OCI-LY7 (cell line): ENCODE data around the gene RREB1. TPM values are rescaled to one million over a fixed set of nuclear protein-coding genes. Genes with fewer than 3 reads are reported as not detected.

Experiments
- BruUV-seq: library from RNA; stranded (reverse); fragments of 400-500 nt; replicated peaks from 2 replicates; lab custom pipeline; 2021; lab: Mats Ljungman, UMichigan
- CTCF ChIA-PET: fragments of 300-600 bp; sonication (Branson Sonifier 250); formaldehyde crosslinking; loops from one replicate; lab custom pipeline; 2022; ENCODE audit warnings: antibody characterized with exemption; ENCODE audit not compliant: unreplicated experiment; lab: Charles Lee
- POLR2A ChIA-PET: fragments of 300-600 bp; sonication (Branson Sonifier 250); formaldehyde crosslinking; loops from one replicate; lab custom pipeline; 2022; ENCODE audit warnings: antibody characterized with exemption; lab: Charles Lee
- DNase-seq: peaks from one replicate; pipeline ENCODE4 v3.0.0-alpha.2; 2015; ENCODE audit warnings: low spot score
- H2AFZ ChIP-seq: fragments of 200-600 bp; sonication (generic), shearing (Covaris generic); 2 replicates; pipeline ENCODE4 v1.6.1; 2014; ENCODE audit warnings: mild to moderate bottlenecking, antibody characterized with exemption, low read length, moderate library complexity
- H3K27ac ChIP-seq: fragments of 200-600 bp; sonication (generic); 2 replicates; pipeline ENCODE4 v1.5.1; 2014; ENCODE audit warnings: mixed run types, low read depth, mild to moderate bottlenecking, moderate library complexity, low read length, inconsistent platforms; ENCODE audit not compliant: poor library complexity, severe bottlenecking
- H3K36me3 ChIP-seq: fragments of 200-600 bp; sonication (generic); 2 replicates; pipeline ENCODE4 v1.6.1; 2014; ENCODE audit warnings: mild to moderate bottlenecking, antibody characterized with exemption, low read length, moderate library complexity, mixed read lengths; ENCODE audit not compliant: insufficient read depth
- H3K4me1 ChIP-seq: fragments of 200-600 bp; sonication (generic); 2 replicates; pipeline ENCODE4 v1.5.1; 2014; ENCODE audit warnings: mild to moderate bottlenecking, low read length; ENCODE audit not compliant: insufficient read depth, poor library complexity, severe bottlenecking
- H3K4me2 ChIP-seq: fragments of 200-600 bp; sonication (generic); 2 replicates; pipeline ENCODE4 v1.6.1; 2014; ENCODE audit warnings: mild to moderate bottlenecking, low read length
- H3K4me3 ChIP-seq: fragments of 200-600 bp; sonication (generic); 2 replicates; pipeline ENCODE4 v1.5.1; 2014; ENCODE audit warnings: mild to moderate bottlenecking, low read depth, low read length; ENCODE audit not compliant: poor library complexity, severe bottlenecking
- H3K79me2 ChIP-seq: fragments of 200-600 bp; sonication (generic); 2 replicates; pipeline ENCODE4 v1.6.1; 2016; ENCODE audit warnings: low read depth, mild to moderate bottlenecking, low read length, moderate library complexity, mixed read lengths; ENCODE audit not compliant: insufficient read depth
- H3K9me2 ChIP-seq: fragments of 200-600 bp; sonication (generic); 2 replicates; pipeline ENCODE4 v1.6.1; 2016; ENCODE audit warnings: mild to moderate bottlenecking, low read length, mixed read lengths; ENCODE audit not compliant: insufficient read depth
- H3K9me3 ChIP-seq: fragments of 200-600 bp; sonication (generic); 2 replicates; pipeline ENCODE4 v1.6.1; 2014; ENCODE audit warnings: mild to moderate bottlenecking, mixed run types, low read length, mixed read lengths
- H4K20me1 ChIP-seq: fragments of 200-600 bp; sonication (generic); 2 replicates; pipeline ENCODE4 v1.6.1; 2014; ENCODE audit warnings: mild to moderate bottlenecking, antibody characterized with exemption, low read length, moderate library complexity, mixed read lengths; ENCODE audit not compliant: insufficient read depth
- CTCF ChIP-seq: fragments of 200-600 bp; sonication (generic); conservative IDR thresholded peaks from 2 replicates; pipeline ENCODE4 v1.5.1; 2014; ENCODE audit warnings: mild to moderate bottlenecking, antibody characterized with exemption, low read length, moderate library complexity, mixed read lengths
- EZH2phosphoT487 ChIP-seq: fragments of 200-600 bp; sonication (generic); IDR thresholded peaks from 2 replicates; pipeline ENCODE4 v1.6.1; 2018; ENCODE audit warnings: low read depth, borderline replicate concordance, mild to moderate bottlenecking, mixed run types, antibody characterized with exemption, low read length, moderate library complexity, mixed read lengths
- intact Hi-C: fragments of 100-400 bp; cut with micrococcal nuclease; formaldehyde crosslinking; loops from one replicate; pipeline ENCODE4 v1.10.0; 2022; ENCODE audit not compliant: unreplicated experiment
- total RNA-seq, 2 experiments: library from RNA; depleted of rRNA in 1 of 2; stranded (reverse); fragments of >200 nt in 1 of 2; shearing (Covaris generic) in 1 of 2; gene quantifications; 2 replicates each; pipeline ENCODE4 v1.2.3, GENCODE V29; 2014 to 2022

The RREB1 gene
- total RNA-seq, 2 experiments from 2014 or later: 4.4 to 7.1 TPM

DNA sequence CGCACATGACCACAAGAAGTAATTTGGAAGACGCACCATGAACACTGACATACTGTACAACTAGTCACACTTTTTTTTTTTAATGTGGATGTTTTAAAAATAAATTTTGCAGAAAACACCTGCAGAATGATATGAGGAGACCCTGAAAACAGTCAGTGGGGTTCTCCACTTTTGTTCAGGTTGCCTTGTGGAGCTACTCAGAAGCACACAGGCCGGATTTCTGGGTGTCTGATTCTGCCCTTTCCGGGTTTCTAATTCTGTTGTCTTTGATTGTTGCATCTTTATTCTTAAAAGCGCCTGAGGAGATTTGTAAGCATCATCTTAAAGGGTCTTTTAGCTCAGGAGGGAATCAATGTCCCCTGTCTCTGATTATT, 130.8 kb downstream of the RREB1 start:
- POLR2A ChIA-PET: no interaction called here
- Histone ChIP-seq H3K4me1 (peaks cover 27% of the 10 kb centered on the region), H3K9me2 (no peaks in the 10 kb centered on the region), H3K4me2 (peak overlapping the region; percentile 14; the same call in 1 of the 2 replicates), H3K79me2 (no peaks in the 10 kb centered on the region), H2AFZ (peak overlapping the region; percentile 34; the same call in 1 of the 2 replicates), H3K36me3 (no peaks in the 10 kb centered on the region), H4K20me1 (no peaks in the 10 kb centered on the region), H3K4me3 (no peak overlapping the region), H3K9me3 (no peaks in the 10 kb centered on the region), H3K27ac (no peak overlapping the region)
- BruUV-seq: no TSS peak
- CTCF ChIA-PET: interaction anchor here (0.7 to 0.9 kb wide), 2 partner anchors 13 to 557 kb away, joined by 3 read pairs; no protein-coding TSS in a partner anchor
- intact Hi-C loops: loop anchor here (2.0 to 5.0 kb wide), 3 partner anchors 68 to 131 kb away; partner anchors contain the start of gene RREB1
- no peak for DNase-seq
- TF ChIP-seq EZH2phosphoT487 (no peak), CTCF (no peak)

- H3K4me3 ChIP-seq: no peak overlapping the region
- H3K9me2 ChIP-seq: no peaks in the 10 kb centered on the region
- ChIA-PET POLR2A (no interaction called here), CTCF (interaction anchor here (0.7 to 0.9 kb wide), 2 partner anchors 12 to 557 kb away, joined by 3 read pairs; no protein-coding TSS in a partner anchor)
- intact Hi-C loops: loop anchor here (1.0 to 5.0 kb wide), 4 partner anchors 68 to 563 kb away; partner anchors contain the start of gene RREB1
- DNase-seq: peak; percentile 93
- no peak overlapping the region for H3K27ac ChIP-seq
- H2AFZ ChIP-seq: peak overlapping the region; percentile 34; the same call in 1 of the 2 replicates
- peak overlapping the region; percentile 14; the same call in 1 of the 2 replicates for H3K4me2 ChIP-seq
- TF ChIP-seq CTCF (peak; percentile 92), EZH2phosphoT487 (no peak)
- H3K36me3 ChIP-seq: no peaks in the 10 kb centered on the region
- H4K20me1 ChIP-seq: no peaks in the 10 kb centered on the region
- H3K79me2 ChIP-seq: no peaks in the 10 kb centered on the region
- peaks cover 27% of the 10 kb centered on the region for H3K4me1 ChIP-seq
- BruUV-seq: no TSS peak
- H3K9me3 ChIP-seq: no peaks in the 10 kb centered on the region
Measured at GRCh38 chr6:7238900-7239589, 131.3 kb downstream of the RREB1 start.

DNA sequence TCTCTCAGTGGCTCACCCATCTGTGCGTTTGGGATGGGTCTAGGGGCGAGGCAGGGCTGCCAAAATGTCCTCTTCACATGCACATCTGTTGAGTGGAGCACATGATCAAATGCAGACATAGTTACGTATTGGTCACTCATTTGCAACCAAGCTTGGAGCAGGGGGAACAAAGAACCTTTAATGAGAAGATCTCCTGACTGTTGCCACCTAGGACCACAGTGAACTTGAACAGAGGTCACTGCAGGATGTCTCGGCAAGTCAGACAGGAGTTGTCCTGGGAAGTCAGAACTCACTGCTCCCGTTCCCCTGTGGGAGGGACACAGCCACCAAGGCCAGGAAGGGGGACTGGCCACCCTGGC, 131.8 kb downstream of the RREB1 start:
- no peak for DNase-seq
- POLR2A ChIA-PET: no interaction called here
- no peaks in the 10 kb centered on the region for H3K9me2 ChIP-seq
- H3K4me2 ChIP-seq: no peak overlapping the region
- CTCF ChIA-PET: interaction anchor here (0.9 kb wide), 1 partner anchor 558 kb away, joined by 3 read pairs; no protein-coding TSS in a partner anchor
- no peak overlapping the region for H3K4me3 ChIP-seq
- no peaks in the 10 kb centered on the region for H3K79me2 ChIP-seq
- no peaks in the 10 kb centered on the region for H4K20me1 ChIP-seq
- no peaks in the 10 kb centered on the region for H3K9me3 ChIP-seq
- no peak overlapping the region for H3K27ac ChIP-seq
- H3K36me3 ChIP-seq: no peaks in the 10 kb centered on the region
- no peak overlapping the region for H2AFZ ChIP-seq
- TF ChIP-seq CTCF (no peak), EZH2phosphoT487 (no peak)
- intact Hi-C loops: loop anchor here (1.0 to 5.0 kb wide), 4 partner anchors 69 to 563 kb away; partner anchors contain the start of gene RREB1
- BruUV-seq: no TSS peak
- peaks cover 27% of the 10 kb centered on the region for H3K4me1 ChIP-seq
